Loucy (cell line): ENCODE measurements around the gene CNTN5.

Source experiments
- H2AFZ ChIP-seq: fragments of 200-600 bp; sonication (generic); 2 replicates; pipeline ENCODE4 v1.6.0; 2016; ENCODE audit warnings: antibody characterized with exemption, mild to moderate bottlenecking, low read length, moderate library complexity
- H3F3A ChIP-seq: fragments of 200-600 bp; 2 replicates; pipeline ENCODE4 v1.6.0; 2016; ENCODE audit warnings: antibody characterized with exemption, low read depth, mild to moderate bottlenecking
- H3K27me3 ChIP-seq: fragments of 200-600 bp; sonication (generic); 2 replicates; pipeline ENCODE4 v1.6.1; 2014; ENCODE audit warnings: low read length, mild to moderate bottlenecking; ENCODE audit not compliant: insufficient read depth, poor library complexity, severe bottlenecking
- H3K36me3 ChIP-seq: fragments of 200-600 bp; sonication (generic); 2 replicates; pipeline ENCODE4 v1.6.1; 2016; ENCODE audit warnings: low read length; ENCODE audit not compliant: insufficient read depth
- H3K4me1 ChIP-seq: fragments of 200-600 bp; sonication (generic); 2 replicates; pipeline ENCODE4 v1.5.1; 2014; ENCODE audit warnings: low read length, mild to moderate bottlenecking; ENCODE audit not compliant: insufficient read depth, poor library complexity, severe bottlenecking
- H3K4me2 ChIP-seq: fragments of 200-600 bp; sonication (generic); 2 replicates; pipeline ENCODE4 v1.6.0; 2014; ENCODE audit warnings: antibody characterized with exemption, low read length, low read depth, mild to moderate bottlenecking; ENCODE audit not compliant: poor library complexity, severe bottlenecking
- H3K4me3 ChIP-seq: fragments of 200-600 bp; sonication (generic); 2 replicates; pipeline ENCODE4 v1.5.1; 2014; ENCODE audit warnings: low read length, mild to moderate bottlenecking, mixed read lengths; ENCODE audit not compliant: poor library complexity, severe bottlenecking
- H3K79me2 ChIP-seq: fragments of 200-600 bp; sonication (generic); 2 replicates; pipeline ENCODE4 v1.6.1; 2014; ENCODE audit warnings: low read length; ENCODE audit not compliant: insufficient read depth
- H3K9ac ChIP-seq: fragments of 200-600 bp; sonication (generic); 2 replicates; pipeline ENCODE4 v1.6.0; 2014; ENCODE audit warnings: mild to moderate bottlenecking, low read depth, low read length, moderate library complexity; ENCODE audit not compliant: poor library complexity, severe bottlenecking
- H3K9me2 ChIP-seq: fragments of 200-600 bp; sonication (generic); replicated peaks from 2 replicates; pipeline ENCODE4 v1.6.1; 2016; ENCODE audit warnings: low read depth, low read length, mixed read lengths
- H3K9me3 ChIP-seq: fragments of 200-600 bp; sonication (generic); 2 replicates; pipeline ENCODE4 v1.6.1; 2014; ENCODE audit warnings: mild to moderate bottlenecking, antibody characterized with exemption, low read length, low read depth; ENCODE audit not compliant: insufficient read depth
- H4K20me1 ChIP-seq: fragments of 200-600 bp; sonication (generic); 2 replicates; pipeline ENCODE4 v1.6.0; 2014; ENCODE audit warnings: antibody characterized with exemption, low read length, mild to moderate bottlenecking; ENCODE audit not compliant: insufficient read depth, poor library complexity, severe bottlenecking
- EZH2phosphoT487 ChIP-seq: fragments of 200-600 bp; IDR thresholded peaks from 2 replicates; pipeline ENCODE4 v1.6.1; 2018; ENCODE audit warnings: antibody characterized with exemption, mild to moderate bottlenecking, moderate library complexity, borderline replicate concordance
- TF ChIP-seq, protein P1 (sequence below): fragments of 200-600 bp; sonication (generic); conservative IDR thresholded peaks from 2 replicates; pipeline ENCODE4 v1.5.1; 2014; ENCODE audit warnings: mild to moderate bottlenecking, antibody characterized with exemption, low read length

The CNTN5 gene

DNA sequence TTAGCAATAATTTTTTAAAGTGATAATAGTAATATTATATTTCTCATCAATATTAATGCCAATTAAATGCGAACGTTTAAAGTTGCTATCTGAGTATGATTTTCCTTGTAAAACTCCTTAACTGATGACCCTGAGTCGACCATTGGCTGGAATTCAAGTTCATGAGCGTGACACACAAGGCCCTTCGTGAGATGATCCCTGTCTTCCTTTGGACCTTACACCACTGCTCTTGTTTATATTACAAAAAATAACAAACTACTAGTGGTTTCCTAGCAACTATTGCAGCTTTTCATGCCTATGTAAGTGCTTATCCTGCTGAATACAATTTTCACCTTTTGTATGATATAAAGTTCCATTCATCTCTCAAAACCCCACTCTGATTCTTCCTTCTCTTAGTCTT lies 752.9 kb downstream of the CNTN5 start:
- no peaks in the 10 kb centered on the region for H4K20me1 ChIP-seq
- no peaks in the 10 kb centered on the region for H3F3A ChIP-seq
- H3K4me1 ChIP-seq: no peaks in the 10 kb centered on the region
- H3K9ac ChIP-seq: no peak overlapping the region
- no peaks in the 10 kb centered on the region for H3K27me3 ChIP-seq
- TF ChIP-seq, protein P1, sequence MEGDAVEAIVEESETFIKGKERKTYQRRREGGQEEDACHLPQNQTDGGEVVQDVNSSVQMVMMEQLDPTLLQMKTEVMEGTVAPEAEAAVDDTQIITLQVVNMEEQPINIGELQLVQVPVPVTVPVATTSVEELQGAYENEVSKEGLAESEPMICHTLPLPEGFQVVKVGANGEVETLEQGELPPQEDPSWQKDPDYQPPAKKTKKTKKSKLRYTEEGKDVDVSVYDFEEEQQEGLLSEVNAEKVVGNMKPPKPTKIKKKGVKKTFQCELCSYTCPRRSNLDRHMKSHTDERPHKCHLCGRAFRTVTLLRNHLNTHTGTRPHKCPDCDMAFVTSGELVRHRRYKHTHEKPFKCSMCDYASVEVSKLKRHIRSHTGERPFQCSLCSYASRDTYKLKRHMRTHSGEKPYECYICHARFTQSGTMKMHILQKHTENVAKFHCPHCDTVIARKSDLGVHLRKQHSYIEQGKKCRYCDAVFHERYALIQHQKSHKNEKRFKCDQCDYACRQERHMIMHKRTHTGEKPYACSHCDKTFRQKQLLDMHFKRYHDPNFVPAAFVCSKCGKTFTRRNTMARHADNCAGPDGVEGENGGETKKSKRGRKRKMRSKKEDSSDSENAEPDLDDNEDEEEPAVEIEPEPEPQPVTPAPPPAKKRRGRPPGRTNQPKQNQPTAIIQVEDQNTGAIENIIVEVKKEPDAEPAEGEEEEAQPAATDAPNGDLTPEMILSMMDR: no peak
- TF ChIP-seq EZH2phosphoT487: no peak
- no peaks in the 10 kb centered on the region for H3K9me2 ChIP-seq
- H3K36me3 ChIP-seq: no peaks in the 10 kb centered on the region
- H3K79me2 ChIP-seq: no peaks in the 10 kb centered on the region
- no peak overlapping the region for H3K4me3 ChIP-seq
- no peak overlapping the region for H2AFZ ChIP-seq
- no peaks in the 10 kb centered on the region for H3K9me3 ChIP-seq
- no peak overlapping the region for H3K4me2 ChIP-seq

DNA sequence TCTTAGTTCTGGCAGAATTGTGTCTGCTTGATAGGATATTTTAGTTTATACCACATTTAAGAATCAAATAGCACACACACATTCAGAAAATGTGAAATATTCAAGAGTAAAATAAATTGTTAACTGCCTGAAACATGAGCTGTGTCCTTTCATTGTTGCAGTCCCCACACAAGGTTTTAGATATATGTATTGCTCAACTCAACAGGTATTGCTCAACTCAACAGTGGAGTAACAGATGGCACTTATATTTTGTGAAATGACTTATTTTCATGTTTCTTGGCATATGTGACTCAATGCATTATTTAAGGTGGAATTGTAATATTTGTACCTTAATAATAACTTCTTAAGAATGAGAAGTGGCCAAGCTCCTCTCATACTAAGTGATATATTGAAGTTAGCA lies 760.3 kb downstream of the CNTN5 start:
- H3K4me1 ChIP-seq: no peaks in the 10 kb centered on the region
- no peaks in the 10 kb centered on the region for H3K9me2 ChIP-seq
- no peaks in the 10 kb centered on the region for H3K27me3 ChIP-seq
- H2AFZ ChIP-seq: no peak overlapping the region
- TF ChIP-seq, protein P1: no peak
- no peaks in the 10 kb centered on the region for H4K20me1 ChIP-seq
- H3K4me3 ChIP-seq: no peak overlapping the region
- H3F3A ChIP-seq: no peaks in the 10 kb centered on the region
- no peak overlapping the region for H3K4me2 ChIP-seq
- no peak overlapping the region for H3K9ac ChIP-seq
- H3K9me3 ChIP-seq: no peaks in the 10 kb centered on the region
- no peaks in the 10 kb centered on the region for H3K79me2 ChIP-seq
- H3K36me3 ChIP-seq: no peaks in the 10 kb centered on the region

DNA sequence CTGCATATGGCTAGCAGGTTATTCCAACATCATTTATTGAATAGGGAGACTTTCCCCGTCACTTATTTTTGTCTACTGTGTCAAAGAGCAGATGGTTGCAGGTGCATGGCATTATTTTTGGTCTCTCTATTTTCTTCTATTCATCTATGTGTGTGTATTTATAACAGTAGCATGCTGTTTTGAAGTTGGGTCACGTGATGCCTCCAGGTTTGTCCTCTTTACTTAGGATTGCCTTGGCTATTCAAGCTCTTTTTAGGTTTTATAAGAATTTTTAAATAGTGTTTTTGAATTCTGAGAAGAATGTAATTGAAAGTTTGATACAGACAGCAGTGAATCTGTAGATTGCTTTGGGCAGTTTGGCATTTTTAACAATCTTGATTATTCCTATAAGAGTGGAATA lies 770.6 kb downstream of the CNTN5 start:
- Histone ChIP-seq H3K36me3 (no peaks in the 10 kb centered on the region), H3K4me1 (no peaks in the 10 kb centered on the region), H3K9me2 (no peaks in the 10 kb centered on the region), H3K27me3 (no peaks in the 10 kb centered on the region), H3K4me2 (no peak overlapping the region), H3K79me2 (no peaks in the 10 kb centered on the region), H2AFZ (no peak overlapping the region), H4K20me1 (no peaks in the 10 kb centered on the region), H3K9ac (no peak overlapping the region), H3K4me3 (no peak overlapping the region), H3F3A (no peaks in the 10 kb centered on the region), H3K9me3 (no peaks in the 10 kb centered on the region)
- TF ChIP-seq EZH2phosphoT487: no peak

DNA sequence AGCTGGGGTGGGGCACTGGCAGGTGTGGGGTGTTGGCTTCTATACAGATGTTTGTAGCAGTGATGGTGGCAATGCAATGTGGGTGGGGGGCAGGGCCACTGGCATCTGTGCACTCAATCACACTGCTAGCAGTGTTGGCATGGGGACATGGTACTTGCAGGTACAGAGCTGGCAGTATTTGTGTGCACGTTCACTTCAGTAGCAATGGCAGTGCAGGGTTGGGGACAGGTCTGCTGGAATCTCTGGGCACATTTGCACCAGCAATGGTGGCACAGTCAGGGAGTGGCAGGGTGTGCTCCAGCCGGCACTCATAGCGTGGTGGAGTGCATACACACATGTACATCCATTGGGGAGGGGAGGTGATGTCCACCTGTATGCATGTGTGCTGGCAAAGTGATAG lies 775.2 kb downstream of the CNTN5 start:
- Histone ChIP-seq H3K9me3 (no peaks in the 10 kb centered on the region), H3F3A (no peaks in the 10 kb centered on the region), H3K4me1 (no peaks in the 10 kb centered on the region), H3K4me3 (no peak overlapping the region), H3K4me2 (no peak overlapping the region), H2AFZ (no peak overlapping the region), H3K9me2 (no peaks in the 10 kb centered on the region), H3K36me3 (no peaks in the 10 kb centered on the region), H3K27me3 (no peaks in the 10 kb centered on the region), H4K20me1 (no peaks in the 10 kb centered on the region), H3K9ac (no peak overlapping the region), H3K79me2 (no peaks in the 10 kb centered on the region)
- no peak for TF ChIP-seq EZH2phosphoT487
- TF ChIP-seq, protein P1: no peak
